Gastroesophageal sphincter (tissue), 4 donors: ENCODE data around the gene PIK3R4. TPM values are rescaled to one million over a fixed set of nuclear protein-coding genes. Genes with fewer than 3 reads are reported as not detected.

Experiments
- ATAC-seq: fragments of 150-250 bp; one replicate; pipeline ENCODE4 v1.9.1; 2016; ENCODE audit warnings: mild to moderate bottlenecking, moderate library complexity
- H3K27ac ChIP-seq, 4 donors: fragments of 200-600 bp; sonication (generic) in 3 of 4; 1 replicate in 3 of 4; 2 replicates in 1 of 4; pipeline ENCODE4 v1.5.1; 2016 to 2019
- H3K27me3 ChIP-seq: fragments of 200-600 bp; sonication (generic); one replicate; pipeline ENCODE4 v1.5.1; 2019
- H3K36me3 ChIP-seq, 2 donors: fragments of 200-600 bp; sonication (generic); one replicate each; pipeline ENCODE4 v1.5.1; 2019; ENCODE audit warnings: control low read depth in 1 of 2
- H3K4me1 ChIP-seq, 3 donors: fragments of 200-600 bp; sonication (generic); 1 replicate in 2 of 3; 2 replicates in 1 of 3; pipeline ENCODE4 v1.5.1; 2016 to 2019; ENCODE audit warnings: control low read depth in 2 of 3
- H3K4me3 ChIP-seq, 2 donors: fragments of 200-600 bp; sonication (generic); one replicate each; pipeline ENCODE4 v1.5.1; 2019; ENCODE audit warnings: mild to moderate bottlenecking in 1 of 2, moderate library complexity in 1 of 2
- H3K9me3 ChIP-seq, 3 donors: fragments of 200-600 bp; sonication (generic); one replicate each; pipeline ENCODE4 v1.5.1; 2017 to 2019; ENCODE audit warnings: control low read depth in 2 of 3
- CTCF ChIP-seq, 4 experiments: fragments of 200-600 bp in 2 of 4; fragments of 450-650 bp in 2 of 4; sonication (generic) in 1 of 4; IDR thresholded peaks; one replicate each; pipeline ENCODE4 v1.5.1; 2017 to 2019; ENCODE audit warnings: antibody characterized with exemption in 4 of 4, mild to moderate bottlenecking in 2 of 4, moderate library complexity in 2 of 4
- EP300 ChIP-seq: sonication (generic); formaldehyde crosslinking; IDR thresholded peaks from one replicate; pipeline ENCODE4 v1.6.1; 2017; ENCODE audit warnings: antibody characterized with exemption, mild to moderate bottlenecking
- POLR2A ChIP-seq, 2 donors: fragments of 450-650 bp; IDR thresholded peaks; one replicate each; pipeline ENCODE4 v1.6.1; 2017; ENCODE audit warnings: antibody characterized with exemption in 2 of 2, mild to moderate bottlenecking in 2 of 2, moderate library complexity in 1 of 2
- POLR2AphosphoS5 ChIP-seq: sonication (generic); formaldehyde crosslinking; IDR thresholded peaks from one replicate; pipeline ENCODE4 v1.6.1; 2017; ENCODE audit warnings: antibody characterized with exemption
- WGBS, 2 donors: methylation state at CpG; one replicate each; pipeline ENCODE4 v1.1.5; 2018; ENCODE audit warnings: low coverage in 1 of 2; 5-methylcytosine and 5-hydroxymethylcytosine counted together
- total RNA-seq, 4 donors: library from RNA; depleted of rRNA; stranded (reverse); fragments of >200 nt; gene quantifications; one replicate each; pipeline ENCODE4 v1.1.0, GENCODE V29; 2016

PIK3R4 gene
- total RNA-seq, 4 donors from 2014 or later, result 28.0 to 40.2 (median 34.8) TPM

- Histone ChIP-seq H3K4me3 (no peak overlapping the region), H3K27me3 (no peaks in the 10 kb centered on the region), H3K4me1 (peaks cover 2 to 43% (median 13%) of the 10 kb centered on the region in 3 donors), H3K9me3 (no peaks in the 10 kb centered on the region), H3K27ac (peak overlapping the region in 3 of 4 donors; percentile 9 to 90 (median 88)), H3K36me3 (peaks cover 0 to 8% of the 10 kb centered on the region in 2 donors)
- no peak for ATAC-seq
- peak; percentile 14 for TF ChIP-seq POLR2AphosphoS5
- TF ChIP-seq POLR2A (IDR thresholded peaks at IDR 0.05), result no peak
- 20 to 73% methylated on average over 1 of the region's 1 CpG for WGBS, 2 donors
Observed at GRCh38 chr3:130748981-130749380, 2.4 kb upstream of the PIK3R4 start.

- H3K36me3 ChIP-seq, result peaks cover 0 to 13% of the 10 kb centered on the region in 2 donors
- no peak for ATAC-seq
- no peaks in the 10 kb centered on the region for H3K9me3 ChIP-seq
- TF ChIP-seq POLR2A (IDR thresholded peaks at IDR 0.05), result no peak
- no peak for TF ChIP-seq CTCF (IDR thresholded peaks at IDR 0.05)
- TF ChIP-seq POLR2AphosphoS5, result no peak
- TF ChIP-seq EP300, result no peak
- peak overlapping the region in 1 of 2 donors; percentile 73 for H3K4me3 ChIP-seq
- H3K27ac ChIP-seq, result peak overlapping the region; percentile 59 to 90 (median 87)
- H3K27me3 ChIP-seq, result no peaks in the 10 kb centered on the region
- 24 to 44% methylated on average over 3 of the region's 3 CpGs for WGBS, 2 donors
- H3K4me1 ChIP-seq, result peaks cover 2 to 48% (median 18%) of the 10 kb centered on the region in 3 donors
Observed at GRCh38 chr3:130748467-130748861, 1.8 kb upstream of the PIK3R4 start.

GRCh38 chr3:130743354-130743753, 3.3 kb downstream of the PIK3R4 start:
- H3K4me3 ChIP-seq, result no peak overlapping the region
- H3K4me1 ChIP-seq, result peaks cover 5 to 82% (median 19%) of the 10 kb centered on the region in 3 donors
- peaks cover 0 to 48% of the 10 kb centered on the region in 2 donors for H3K36me3 ChIP-seq
- WGBS, 2 donors, result 88 to 94% methylated on average over 2 of the region's 2 CpGs
- H3K27ac ChIP-seq, result no peak overlapping the region
- no peaks in the 10 kb centered on the region for H3K9me3 ChIP-seq
- no peaks in the 10 kb centered on the region for H3K27me3 ChIP-seq
- TF ChIP-seq POLR2AphosphoS5, result no peak
- TF ChIP-seq EP300, result no peak
- TF ChIP-seq CTCF (IDR thresholded peaks at IDR 0.05), result no peak
- TF ChIP-seq POLR2A (IDR thresholded peaks at IDR 0.05), result no peak
- ATAC-seq, result no peak

GRCh38 chr3:130741946-130742610, 4.6 kb downstream of the PIK3R4 start:
- no peak for TF ChIP-seq POLR2A (IDR thresholded peaks at IDR 0.05)
- TF ChIP-seq POLR2AphosphoS5, result no peak
- TF ChIP-seq EP300, result no peak
- TF ChIP-seq CTCF (IDR thresholded peaks at IDR 0.05), result no peak
- no peak overlapping the region for H3K27ac ChIP-seq
- ATAC-seq, result no peak
- 83 to 88% methylated on average over 6 of the region's 6 CpGs for WGBS, 2 donors
- no peaks in the 10 kb centered on the region for H3K9me3 ChIP-seq
- H3K4me1 ChIP-seq, result peaks cover 5 to 74% (median 19%) of the 10 kb centered on the region in 3 donors
- peaks cover 0 to 53% of the 10 kb centered on the region in 2 donors for H3K36me3 ChIP-seq
- no peak overlapping the region for H3K4me3 ChIP-seq
- H3K27me3 ChIP-seq, result no peaks in the 10 kb centered on the region

- H3K36me3 ChIP-seq, result peaks cover 0 to 65% of the 10 kb centered on the region in 2 donors
- H3K4me1 ChIP-seq, result peaks cover 3 to 55% (median 9%) of the 10 kb centered on the region in 3 donors
- no peaks in the 10 kb centered on the region for H3K27me3 ChIP-seq
- TF ChIP-seq CTCF (IDR thresholded peaks at IDR 0.05), result no peak
- TF ChIP-seq EP300, result no peak
- no peak for TF ChIP-seq POLR2AphosphoS5
- no peak for TF ChIP-seq POLR2A (IDR thresholded peaks at IDR 0.05)
- ATAC-seq, result no peak
- no peak overlapping the region for H3K4me3 ChIP-seq
- H3K27ac ChIP-seq, result no peak overlapping the region
- H3K9me3 ChIP-seq, result no peaks in the 10 kb centered on the region
Observed at GRCh38 chr3:130739848-130740247, 6.8 kb downstream of the PIK3R4 start.
